Fibroblast of gingiva (primary cell): ENCODE measurements around the gene DOK5.

Experiments
- DNase-seq: peaks from one replicate; pipeline ENCODE4 v3.0.0-alpha.2; 2011; ENCODE audit warnings: low read depth

Gene DOK5

GRCh38 chr20:54559890-54560289 is 84.5 kb downstream of the DOK5 start:
- no peak for DNase-seq

- no peak for DNase-seq
These were observed 85.0 kb downstream of the DOK5 start for GRCh38 chr20:54560357-54560756.

- DNase-seq = no peak
These were observed 89.9 kb downstream of the DOK5 start for GRCh38 chr20:54565255-54565654.

- DNase-seq = no peak
These were observed 90.8 kb downstream of the DOK5 start for GRCh38 chr20:54566031-54566688.

- DNase-seq = no peak
These were observed 95.2 kb downstream of the DOK5 start for GRCh38 chr20:54570561-54570960.

- DNase-seq = no peak
These were observed 97.5 kb downstream of the DOK5 start for GRCh38 chr20:54572665-54573435.

- no peak for DNase-seq
These were observed 98.4 kb downstream of the DOK5 start for GRCh38 chr20:54573838-54574237.

- DNase-seq = no peak
These were observed 101.1 kb downstream of the DOK5 start for GRCh38 chr20:54576518-54576917.

- DNase-seq = no peak
These were observed 102.2 kb downstream of the DOK5 start for GRCh38 chr20:54577637-54578036.

GRCh38 chr20:54585217-54585616 is 109.8 kb downstream of the DOK5 start:
- no peak for DNase-seq

- no peak for DNase-seq
These were observed 112.0 kb downstream of the DOK5 start for GRCh38 chr20:54587408-54587807.

- DNase-seq = no peak
These were observed 114.1 kb downstream of the DOK5 start for GRCh38 chr20:54589402-54590030.

GRCh38 chr20:54590856-54591255 is 115.5 kb downstream of the DOK5 start:
- no peak for DNase-seq

GRCh38 chr20:54596651-54597050 is 121.3 kb downstream of the DOK5 start:
- no peak for DNase-seq

GRCh38 chr20:54598352-54598751 is 123.0 kb downstream of the DOK5 start:
- DNase-seq = no peak

- no peak for DNase-seq
These were observed 125.2 kb downstream of the DOK5 start for GRCh38 chr20:54600634-54601033.

GRCh38 chr20:54601831-54602515 is 126.6 kb downstream of the DOK5 start:
- DNase-seq = no peak

GRCh38 chr20:54605319-54605718 is 129.9 kb downstream of the DOK5 start:
- DNase-seq = no peak

- no peak for DNase-seq
These were observed 131.0 kb downstream of the DOK5 start for GRCh38 chr20:54606380-54606779.

GRCh38 chr20:54608039-54608745 is 132.8 kb downstream of the DOK5 start:
- DNase-seq = no peak

- DNase-seq = no peak
These were observed 133.6 kb downstream of the DOK5 start for GRCh38 chr20:54608943-54609342.
